Stomach (tissue), 9 donors: ENCODE results near the gene BPTF. TPM values are rescaled to one million over a fixed set of nuclear protein-coding genes. Genes with fewer than 3 reads are reported as not detected.

Experiments
- DNase-seq, 2 donors: peaks; one replicate each; pipeline versions ENCODE4 v3.0.0 to v3.0.0-alpha.2; 2013 to 2019
- H3K27ac ChIP-seq, 5 donors: fragments of 200-600 bp in 4 of 5; sonication (generic) in 4 of 5; one replicate each; pipeline ENCODE4 v1.5.1; 2013 to 2019; ENCODE audit warnings: mild to moderate bottlenecking in 1 of 5, moderate library complexity in 1 of 5
- H3K27me3 ChIP-seq, 3 donors: fragments of 200-600 bp; sonication (generic); one replicate each; pipeline ENCODE4 v1.5.1; 2017 to 2019; ENCODE audit warnings: mixed run types in 1 of 3
- H3K36me3 ChIP-seq, 4 donors: fragments of 200-600 bp; sonication (generic); 1 replicate in 3 of 4; 2 replicates in 1 of 4; pipeline ENCODE4 v1.5.1; 2016 to 2019
- H3K4me1 ChIP-seq, 4 donors: fragments of 200-600 bp; sonication (generic); one replicate each; pipeline ENCODE4 v1.5.1; 2016 to 2019
- H3K4me3 ChIP-seq, 4 donors: fragments of 200-600 bp; sonication (generic) in 3 of 4; one replicate each; pipeline ENCODE4 v1.5.1; 2016 to 2019; ENCODE audit warnings: mild to moderate bottlenecking in 1 of 4
- H3K9me3 ChIP-seq, 4 donors: fragments of 200-600 bp; sonication (generic); one replicate each; pipeline ENCODE4 v1.5.1; 2016 to 2019
- CTCF ChIP-seq, 7 experiments: fragments of 450-650 bp in 4 of 7; fragments of 200-600 bp in 3 of 7; sonication (generic) in 3 of 7; IDR thresholded peaks; one replicate each; pipeline ENCODE4 v1.5.1; 2016 to 2019; ENCODE audit warnings: antibody characterized with exemption in 7 of 7, control low read depth in 2 of 7, mild to moderate bottlenecking in 1 of 7
- EP300 ChIP-seq: sonication (generic); formaldehyde crosslinking; IDR thresholded peaks from one replicate; pipeline ENCODE4 v1.6.1; 2017; ENCODE audit warnings: antibody characterized with exemption
- POLR2A ChIP-seq, 4 donors: fragments of 450-650 bp; IDR thresholded peaks; one replicate each; pipeline ENCODE4 v1.6.1; 2016; ENCODE audit warnings: antibody characterized with exemption in 4 of 4, control low read depth in 2 of 4, mild to moderate bottlenecking in 1 of 4, moderate library complexity in 1 of 4
- POLR2AphosphoS5 ChIP-seq, 3 donors: sonication (generic); formaldehyde crosslinking; IDR thresholded peaks; one replicate each; pipeline ENCODE4 v1.6.1; 2016; ENCODE audit warnings: antibody characterized with exemption in 3 of 3
- WGBS, 5 donors: extraction: QIAGEN DNeasy Blood & Tissue Kit in 3 of 5; methylation state at CpG; one replicate each; pipeline versions ENCODE4 v1.1.5 to v1.1.7; 2013 to 2018; 5-methylcytosine and 5-hydroxymethylcytosine counted together
- intact Hi-C: fragments of 100-400 bp; cut with DNase I; formaldehyde crosslinking; loops from one replicate; pipeline ENCODE4 v1.15.1; 2023; ENCODE audit warnings: low total_unique reads
- polyA plus RNA-seq, 3 donors: library from polyadenylated mRNA; stranded (reverse); fragments of 200-250 nt; gene quantifications; one replicate each; pipeline ENCODE4 v1.2.3, GENCODE V29; 2013
- total RNA-seq, 5 donors: library from RNA; depleted of rRNA; stranded (reverse); fragments of >200 nt; gene quantifications; one replicate each; pipeline versions ENCODE4 v1.1.0 to v1.2.3, GENCODE V29; 2014 to 2016
- donor health status: healthy with polysubstance abuse.
- donor health status: Bipolar disorder and iron deficiency.
- donor health status: healthy.

BPTF gene
- total and polyA plus RNA-seq, 8 donors: 8.6 to 122 (median 49.9) TPM

DNA sequence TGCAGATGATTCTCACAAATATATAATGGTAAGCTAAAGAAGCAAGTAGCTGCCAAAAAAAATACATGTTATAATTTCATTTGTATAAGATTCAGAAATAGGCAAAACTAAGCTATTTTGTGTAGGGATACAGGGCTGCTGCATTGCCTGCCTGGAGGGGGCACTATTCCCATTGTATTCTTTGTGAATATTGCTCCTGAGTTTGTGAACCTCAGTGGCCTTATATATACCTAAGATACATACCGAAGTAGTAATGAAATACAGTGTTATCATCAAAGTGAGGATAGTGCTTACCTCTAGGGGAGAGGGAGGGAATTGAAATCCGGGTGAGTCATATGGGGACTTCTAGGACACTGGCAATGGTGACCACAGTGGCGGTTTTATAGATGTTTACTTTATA, 117.5 kb downstream of the BPTF start:
- TF ChIP-seq POLR2AphosphoS5 (IDR thresholded peaks at IDR 0.05) (no peak), CTCF (IDR thresholded peaks at IDR 0.05) (peak in 1 of 7 experiments; percentile 6)

GRCh38 chr17:67944035-67944434, 118.7 kb downstream of the BPTF start:
- WGBS, 5 donors: 84 to 92% (median 90%) methylated on average over 5 of the region's 5 CpGs
- Histone ChIP-seq H3K27ac (no peak overlapping the region), H3K9me3 (no peaks in the 10 kb centered on the region), H3K4me3 (no peak overlapping the region), H3K4me1 (no peaks in the 10 kb centered on the region), H3K36me3 (peaks cover 62 to 100% (median 100%) of the 10 kb centered on the region in 4 donors), H3K27me3 (no peaks in the 10 kb centered on the region)
- DNase-seq: no peak
- intact Hi-C loops: no loop called here
- TF ChIP-seq EP300 (no peak), POLR2A (IDR thresholded peaks at IDR 0.05) (no peak)

More for the DNA sequence above, 117.5 kb downstream of the BPTF start:
- H3K27ac ChIP-seq: no peak overlapping the region
- intact Hi-C loops: no loop called here
- H3K27me3 ChIP-seq: no peaks in the 10 kb centered on the region
- H3K4me1 ChIP-seq: no peaks in the 10 kb centered on the region
- 74 to 88% (median 84%) methylated on average over 3 of the region's 3 CpGs for WGBS, 5 donors
- H3K4me3 ChIP-seq: no peak overlapping the region
- no peaks in the 10 kb centered on the region for H3K9me3 ChIP-seq
- H3K36me3 ChIP-seq: peaks cover 56 to 100% (median 99%) of the 10 kb centered on the region in 4 donors
- no peak for DNase-seq

DNA sequence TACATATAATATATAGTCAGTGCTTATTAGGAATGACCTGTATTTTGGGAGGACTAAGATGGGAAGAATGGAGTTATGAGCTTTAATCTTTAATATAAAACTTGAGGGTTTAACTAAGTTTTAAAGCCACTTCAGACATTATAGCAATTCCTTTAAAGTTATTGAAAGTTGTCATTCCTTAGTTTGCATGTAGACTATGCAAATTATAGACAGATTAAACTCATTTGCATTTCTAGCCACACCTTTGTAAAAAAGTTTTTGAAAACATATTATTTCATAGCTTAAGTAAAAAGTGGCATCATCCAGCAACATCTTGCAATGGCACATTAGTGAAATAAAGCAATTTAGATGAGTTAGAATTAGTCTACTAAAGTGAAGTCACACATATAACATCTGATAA, 121.2 kb downstream of the BPTF start:
- Histone ChIP-seq H3K27me3 (no peaks in the 10 kb centered on the region), H3K27ac (no peak overlapping the region), H3K4me1 (no peaks in the 10 kb centered on the region), H3K36me3 (peaks cover 58 to 100% (median 100%) of the 10 kb centered on the region in 4 donors), H3K4me3 (no peak overlapping the region), H3K9me3 (no peaks in the 10 kb centered on the region)
- DNase-seq: no peak
- intact Hi-C loops: no loop called here
- TF ChIP-seq EP300 (no peak), POLR2AphosphoS5 (IDR thresholded peaks at IDR 0.05) (no peak), CTCF (IDR thresholded peaks at IDR 0.05) (no peak), POLR2A (IDR thresholded peaks at IDR 0.05) (no peak)

DNA sequence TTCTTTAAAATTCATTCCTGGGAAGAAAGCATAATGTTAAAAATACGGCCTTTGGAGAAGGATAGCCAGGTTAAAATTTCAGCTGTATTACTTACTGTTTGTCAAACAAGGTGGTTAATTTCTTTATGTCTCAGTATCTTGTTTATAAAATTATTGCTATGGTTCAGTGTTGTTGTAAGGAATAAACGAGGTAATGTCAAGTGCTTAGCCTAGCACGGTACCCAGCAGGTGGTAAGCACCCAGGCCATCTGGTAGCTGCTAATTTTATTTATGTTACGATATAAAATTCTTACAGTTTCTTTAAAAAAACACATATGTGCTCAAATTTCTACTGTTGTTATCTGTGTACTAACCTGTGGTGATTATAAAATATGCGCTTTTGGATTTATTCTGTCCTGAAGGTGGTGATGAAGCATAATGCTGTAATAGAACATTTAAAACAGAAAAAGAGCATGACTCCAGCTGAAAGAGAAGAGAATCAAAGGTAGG, 122.1 kb downstream of the BPTF start:
- Histone ChIP-seq H3K9me3 (no peaks in the 10 kb centered on the region), H3K36me3 (peaks cover 60 to 100% (median 100%) of the 10 kb centered on the region in 4 donors), H3K27ac (no peak overlapping the region), H3K27me3 (no peaks in the 10 kb centered on the region), H3K4me1 (no peaks in the 10 kb centered on the region), H3K4me3 (no peak overlapping the region)
- DNase-seq: no peak
- WGBS, 5 donors: 92 to 98% (median 94%) methylated on average over 5 of the region's 5 CpGs
- intact Hi-C loops: no loop called here
- TF ChIP-seq POLR2AphosphoS5 (IDR thresholded peaks at IDR 0.05): no peak
- TF ChIP-seq EP300: no peak
- TF ChIP-seq CTCF (IDR thresholded peaks at IDR 0.05): no peak
- no peak for TF ChIP-seq POLR2A (IDR thresholded peaks at IDR 0.05)

DNA sequence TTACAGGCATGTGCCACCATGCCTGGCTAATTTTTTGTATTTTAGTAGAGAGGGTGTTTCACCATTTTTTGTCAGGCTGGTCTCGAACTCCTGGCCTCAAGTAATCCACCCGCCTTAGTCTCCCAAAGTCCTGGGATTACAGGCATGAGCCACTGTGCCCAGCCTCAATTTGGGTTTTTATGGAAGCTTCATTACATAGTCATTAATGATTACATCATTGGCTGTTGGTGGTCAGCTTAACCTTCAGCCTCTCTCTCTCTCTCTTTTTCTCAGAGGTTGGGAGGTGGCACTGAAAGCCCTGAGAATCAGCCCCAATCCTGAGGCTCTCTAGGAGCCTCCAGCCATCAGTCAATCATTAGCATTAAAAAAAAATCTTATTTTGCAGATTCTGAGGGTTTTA, 125.6 kb downstream of the BPTF start:
- Histone ChIP-seq H3K4me3 (no peak overlapping the region), H3K4me1 (no peaks in the 10 kb centered on the region), H3K36me3 (peaks cover 41 to 98% (median 88%) of the 10 kb centered on the region in 4 donors), H3K27me3 (no peaks in the 10 kb centered on the region), H3K9me3 (no peaks in the 10 kb centered on the region), H3K27ac (no peak overlapping the region)
- intact Hi-C loops: no loop called here
- no peak for DNase-seq
- 84 to 100% (median 96%) methylated on average over 2 of the region's 2 CpGs for WGBS, 5 donors
- TF ChIP-seq CTCF (IDR thresholded peaks at IDR 0.05) (no peak), POLR2AphosphoS5 (IDR thresholded peaks at IDR 0.05) (no peak), EP300 (no peak), POLR2A (IDR thresholded peaks at IDR 0.05) (no peak)
